ENCODE results near the gene HMCN2. TPM values are rescaled to one million over a fixed set of nuclear protein-coding genes. Genes with fewer than 3 reads are reported as not detected.

The HMCN2 gene
- total and polyA plus RNA-seq, 4 donors, result 0.24 to 1.8 (median 0.29) TPM

DNA sequence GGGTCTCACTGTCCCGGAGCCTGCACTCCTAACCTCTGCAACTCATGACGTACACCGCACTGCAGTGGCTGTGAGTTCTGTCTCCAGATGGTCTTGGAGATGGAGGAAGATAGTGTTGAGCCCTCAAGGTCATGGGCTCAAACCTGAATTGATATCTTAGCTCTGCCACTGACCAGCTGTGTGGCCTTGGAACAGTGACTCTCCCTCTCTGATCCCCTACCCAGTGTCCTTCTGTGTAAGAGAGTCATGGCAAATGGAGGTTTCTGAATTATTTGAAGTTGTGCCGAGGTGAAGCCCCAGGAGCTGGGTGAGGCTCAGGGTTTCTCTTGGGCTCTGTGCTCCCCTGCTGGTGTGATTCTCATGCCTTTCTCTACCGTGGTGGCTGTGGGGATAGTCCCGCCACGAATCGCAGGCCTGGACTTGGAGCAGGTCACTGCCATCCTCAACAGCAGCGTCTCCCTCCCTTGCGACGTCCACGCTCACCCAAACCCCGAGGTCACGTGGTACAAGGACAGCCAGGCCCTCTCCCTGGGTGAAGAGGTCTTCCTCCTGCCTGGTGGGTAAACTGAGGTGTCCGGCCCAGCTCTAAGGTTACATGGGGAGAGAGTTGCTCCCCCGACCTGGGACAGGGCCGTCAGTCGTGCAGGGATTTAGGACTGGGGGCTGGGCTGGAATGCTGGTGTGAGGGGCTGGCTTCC, 118.6 kb downstream of the HMCN2 start (continued):
- TF ChIP-seq, protein P1, sequence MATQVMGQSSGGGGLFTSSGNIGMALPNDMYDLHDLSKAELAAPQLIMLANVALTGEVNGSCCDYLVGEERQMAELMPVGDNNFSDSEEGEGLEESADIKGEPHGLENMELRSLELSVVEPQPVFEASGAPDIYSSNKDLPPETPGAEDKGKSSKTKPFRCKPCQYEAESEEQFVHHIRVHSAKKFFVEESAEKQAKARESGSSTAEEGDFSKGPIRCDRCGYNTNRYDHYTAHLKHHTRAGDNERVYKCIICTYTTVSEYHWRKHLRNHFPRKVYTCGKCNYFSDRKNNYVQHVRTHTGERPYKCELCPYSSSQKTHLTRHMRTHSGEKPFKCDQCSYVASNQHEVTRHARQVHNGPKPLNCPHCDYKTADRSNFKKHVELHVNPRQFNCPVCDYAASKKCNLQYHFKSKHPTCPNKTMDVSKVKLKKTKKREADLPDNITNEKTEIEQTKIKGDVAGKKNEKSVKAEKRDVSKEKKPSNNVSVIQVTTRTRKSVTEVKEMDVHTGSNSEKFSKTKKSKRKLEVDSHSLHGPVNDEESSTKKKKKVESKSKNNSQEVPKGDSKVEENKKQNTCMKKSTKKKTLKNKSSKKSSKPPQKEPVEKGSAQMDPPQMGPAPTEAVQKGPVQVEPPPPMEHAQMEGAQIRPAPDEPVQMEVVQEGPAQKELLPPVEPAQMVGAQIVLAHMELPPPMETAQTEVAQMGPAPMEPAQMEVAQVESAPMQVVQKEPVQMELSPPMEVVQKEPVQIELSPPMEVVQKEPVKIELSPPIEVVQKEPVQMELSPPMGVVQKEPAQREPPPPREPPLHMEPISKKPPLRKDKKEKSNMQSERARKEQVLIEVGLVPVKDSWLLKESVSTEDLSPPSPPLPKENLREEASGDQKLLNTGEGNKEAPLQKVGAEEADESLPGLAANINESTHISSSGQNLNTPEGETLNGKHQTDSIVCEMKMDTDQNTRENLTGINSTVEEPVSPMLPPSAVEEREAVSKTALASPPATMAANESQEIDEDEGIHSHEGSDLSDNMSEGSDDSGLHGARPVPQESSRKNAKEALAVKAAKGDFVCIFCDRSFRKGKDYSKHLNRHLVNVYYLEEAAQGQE (IDR thresholded peaks at IDR 0.05), result no peak

DNA sequence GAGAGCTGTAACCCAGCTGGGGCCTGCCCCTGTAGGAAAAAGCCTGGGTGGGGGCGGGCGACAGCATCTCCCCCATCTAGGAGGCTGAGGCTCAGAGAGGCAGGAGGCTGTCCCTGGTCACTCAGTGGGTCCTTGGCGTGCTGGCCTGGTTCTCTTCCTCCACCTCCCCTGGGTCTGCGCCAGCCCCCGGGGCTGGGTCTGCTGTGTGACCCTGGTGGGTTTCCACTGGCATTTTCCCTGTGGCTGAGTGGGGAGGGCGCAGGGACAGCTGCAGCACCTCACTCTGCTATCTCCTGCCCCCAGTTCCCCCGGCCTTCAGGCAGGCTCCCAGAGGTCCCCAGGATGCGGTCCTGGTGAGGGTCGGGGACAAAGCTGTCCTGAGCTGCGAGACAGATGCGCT, 119.7 kb downstream of the HMCN2 start:
- 96% methylated on average over 11 of the region's 11 CpGs for WGBS
- Histone ChIP-seq H3K27me3 (ENCODE audit: control insufficient read depth in 4 of 4, insufficient read depth in 4 of 4, low read length in 3 of 4) (no peaks in the 10 kb centered on the region), H3K4me1 (ENCODE audit: control insufficient read depth in 4 of 4, insufficient read depth in 4 of 4, low read length in 3 of 4) (no peaks in the 10 kb centered on the region), H3K27ac (ENCODE audit: low read depth in 1 of 2, low read length in 2 of 2) (no peak overlapping the region), H3K36me3 (ENCODE audit: control insufficient read depth in 4 of 4, insufficient read depth in 3 of 4, low read depth in 1 of 4, low read length in 3 of 4) (no peaks in the 10 kb centered on the region), H3K4me3 (ENCODE audit: low read depth in 1 of 3, low read length in 3 of 3) (no peak overlapping the region), H3K9ac (ENCODE audit: low read depth in 1 of 2, low read length in 2 of 2) (no peak overlapping the region), H3K9me3 (ENCODE audit: control insufficient read depth in 4 of 4, low read length in 3 of 4) (no peaks in the 10 kb centered on the region)
- TF ChIP-seq, protein P1 (IDR thresholded peaks at IDR 0.05), result no peak
- no peak for TF ChIP-seq EGR1 (IDR thresholded peaks at IDR 0.05; ENCODE audit: low read depth in 2 of 2)
- TF ChIP-seq RXRA (IDR thresholded peaks at IDR 0.05), result no peak
- TF ChIP-seq FOXA1 (IDR thresholded peaks at IDR 0.05), result no peak
- no peak for TF ChIP-seq HNF4G (IDR thresholded peaks at IDR 0.05)
- TF ChIP-seq, protein P2, sequence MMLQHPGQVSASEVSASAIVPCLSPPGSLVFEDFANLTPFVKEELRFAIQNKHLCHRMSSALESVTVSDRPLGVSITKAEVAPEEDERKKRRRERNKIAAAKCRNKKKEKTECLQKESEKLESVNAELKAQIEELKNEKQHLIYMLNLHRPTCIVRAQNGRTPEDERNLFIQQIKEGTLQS (IDR thresholded peaks at IDR 0.05), result no peak
- TF ChIP-seq TAF1 (conservative IDR thresholded peaks at IDR 0.05), result no peak
- TF ChIP-seq, protein P3, sequence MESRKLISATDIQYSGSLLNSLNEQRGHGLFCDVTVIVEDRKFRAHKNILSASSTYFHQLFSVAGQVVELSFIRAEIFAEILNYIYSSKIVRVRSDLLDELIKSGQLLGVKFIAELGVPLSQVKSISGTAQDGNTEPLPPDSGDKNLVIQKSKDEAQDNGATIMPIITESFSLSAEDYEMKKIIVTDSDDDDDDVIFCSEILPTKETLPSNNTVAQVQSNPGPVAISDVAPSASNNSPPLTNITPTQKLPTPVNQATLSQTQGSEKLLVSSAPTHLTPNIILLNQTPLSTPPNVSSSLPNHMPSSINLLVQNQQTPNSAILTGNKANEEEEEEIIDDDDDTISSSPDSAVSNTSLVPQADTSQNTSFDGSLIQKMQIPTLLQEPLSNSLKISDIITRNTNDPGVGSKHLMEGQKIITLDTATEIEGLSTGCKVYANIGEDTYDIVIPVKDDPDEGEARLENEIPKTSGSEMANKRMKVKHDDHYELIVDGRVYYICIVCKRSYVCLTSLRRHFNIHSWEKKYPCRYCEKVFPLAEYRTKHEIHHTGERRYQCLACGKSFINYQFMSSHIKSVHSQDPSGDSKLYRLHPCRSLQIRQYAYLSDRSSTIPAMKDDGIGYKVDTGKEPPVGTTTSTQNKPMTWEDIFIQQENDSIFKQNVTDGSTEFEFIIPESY (IDR thresholded peaks at IDR 0.05), result no peak
- TF ChIP-seq, protein P4, sequence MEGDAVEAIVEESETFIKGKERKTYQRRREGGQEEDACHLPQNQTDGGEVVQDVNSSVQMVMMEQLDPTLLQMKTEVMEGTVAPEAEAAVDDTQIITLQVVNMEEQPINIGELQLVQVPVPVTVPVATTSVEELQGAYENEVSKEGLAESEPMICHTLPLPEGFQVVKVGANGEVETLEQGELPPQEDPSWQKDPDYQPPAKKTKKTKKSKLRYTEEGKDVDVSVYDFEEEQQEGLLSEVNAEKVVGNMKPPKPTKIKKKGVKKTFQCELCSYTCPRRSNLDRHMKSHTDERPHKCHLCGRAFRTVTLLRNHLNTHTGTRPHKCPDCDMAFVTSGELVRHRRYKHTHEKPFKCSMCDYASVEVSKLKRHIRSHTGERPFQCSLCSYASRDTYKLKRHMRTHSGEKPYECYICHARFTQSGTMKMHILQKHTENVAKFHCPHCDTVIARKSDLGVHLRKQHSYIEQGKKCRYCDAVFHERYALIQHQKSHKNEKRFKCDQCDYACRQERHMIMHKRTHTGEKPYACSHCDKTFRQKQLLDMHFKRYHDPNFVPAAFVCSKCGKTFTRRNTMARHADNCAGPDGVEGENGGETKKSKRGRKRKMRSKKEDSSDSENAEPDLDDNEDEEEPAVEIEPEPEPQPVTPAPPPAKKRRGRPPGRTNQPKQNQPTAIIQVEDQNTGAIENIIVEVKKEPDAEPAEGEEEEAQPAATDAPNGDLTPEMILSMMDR (IDR thresholded peaks at IDR 0.05; ENCODE audit: low read depth, low read length, missing input control), result no peak
- no peak for TF ChIP-seq GABPA (IDR thresholded peaks at IDR 0.05 in 1 of 2, conservative IDR thresholded peaks at IDR 0.05 in 1 of 2)
- TF ChIP-seq JUND (IDR thresholded peaks at IDR 0.05), result no peak
- no peak for TF ChIP-seq NR2F2 (IDR thresholded peaks at IDR 0.05)
- no peak for TF ChIP-seq RAD21 (IDR thresholded peaks at IDR 0.05)
- TF ChIP-seq SP1 (IDR thresholded peaks at IDR 0.05), result no peak
- TF ChIP-seq YY1 (IDR thresholded peaks at IDR 0.05), result no peak
- DNase-seq (ENCODE audit: low spot score), result no peak

Data from liver (tissue), 9 donors.